NCI-H345 (cell line): Measurements from ENCODE around the gene PCDHA4.

Experiments used
- DNase-seq: peaks from one replicate; lab custom pipeline; 2025; lab: John Stamatoyannopoulos, UW

The PCDHA4 gene

DNA sequence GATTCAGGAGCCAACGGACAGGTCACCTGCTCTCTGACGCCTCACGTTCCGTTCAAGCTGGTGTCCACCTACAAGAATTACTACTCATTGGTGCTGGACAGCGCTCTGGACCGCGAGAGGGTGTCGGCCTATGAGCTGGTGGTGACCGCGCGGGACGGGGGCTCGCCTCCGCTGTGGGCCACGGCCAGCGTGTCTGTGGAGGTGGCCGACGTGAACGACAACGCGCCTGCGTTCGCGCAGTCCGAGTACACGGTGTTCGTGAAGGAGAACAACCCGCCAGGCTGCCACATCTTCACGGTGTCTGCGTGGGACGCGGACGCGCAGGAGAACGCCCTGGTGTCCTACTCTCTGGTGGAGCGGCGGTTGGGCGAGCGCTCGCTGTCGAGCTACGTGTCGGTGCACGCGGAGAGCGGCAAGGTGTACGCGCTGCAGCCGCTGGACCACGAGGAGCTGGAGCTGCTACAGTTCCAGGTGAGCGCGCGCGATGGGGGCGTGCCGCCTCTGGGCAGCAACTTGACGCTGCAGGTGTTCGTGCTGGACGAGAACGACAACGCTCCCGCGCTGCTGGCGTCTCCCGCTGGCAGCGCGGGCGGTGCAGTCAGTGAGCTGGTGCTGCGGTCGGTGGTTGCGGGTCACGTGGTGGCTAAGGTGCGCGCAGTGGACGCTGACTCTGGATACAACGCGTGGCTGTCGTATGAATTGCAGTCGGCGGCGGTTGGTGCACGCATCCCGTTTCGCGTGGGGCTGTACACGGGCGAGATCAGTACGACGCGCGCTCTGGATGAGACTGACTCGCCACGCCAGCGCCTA is 50.5 kb downstream of the PCDHA4 start:
- DNase-seq: no peak

GRCh38 chr5:140857987-140858240 is 51.0 kb downstream of the PCDHA4 start:
- no peak for DNase-seq

- no peak for DNase-seq
Observed at GRCh38 chr5:140862441-140863295, 55.8 kb downstream of the PCDHA4 start.
